ENCODE data around the gene APEX1.
"Not testable (repeated sequence)": the region's sequence is repeated elsewhere in the genome, so short reads cannot be mapped to it uniquely, and the experiment has no call there.

APEX1 gene

GRCh38 chr14:20472536-20473169 lies 17.6 kb downstream of the APEX1 start:
- no peak for DNase-seq (ENCODE audit: low spot score)

- no peak for DNase-seq (ENCODE audit: low spot score)
Measured at GRCh38 chr14:20476776-20477175, 21.8 kb downstream of the APEX1 start.

GRCh38 chr14:20477211-20477876 lies 22.3 kb downstream of the APEX1 start:
- no peak for DNase-seq (ENCODE audit: low spot score)

- no peak for DNase-seq (ENCODE audit: low spot score)
Measured at GRCh38 chr14:20478894-20479293, 23.9 kb downstream of the APEX1 start.

GRCh38 chr14:20482382-20482781 lies 27.4 kb downstream of the APEX1 start:
- DNase-seq (ENCODE audit: low spot score): no peak

- DNase-seq (ENCODE audit: low spot score): no peak
Measured at GRCh38 chr14:20485900-20486299, 30.9 kb downstream of the APEX1 start.

- DNase-seq (ENCODE audit: low spot score): no peak
Measured at GRCh38 chr14:20486684-20487395, 31.8 kb downstream of the APEX1 start.

GRCh38 chr14:20487396-20487725 lies 32.3 kb downstream of the APEX1 start:
- no peak for DNase-seq (ENCODE audit: low spot score)

- DNase-seq (ENCODE audit: low spot score): no peak
Measured at GRCh38 chr14:20489093-20489994, 34.3 kb downstream of the APEX1 start.

GRCh38 chr14:20490563-20490962 lies 35.5 kb downstream of the APEX1 start:
- no peak for DNase-seq (ENCODE audit: low spot score)

GRCh38 chr14:20492486-20492885 lies 37.5 kb downstream of the APEX1 start:
- DNase-seq (ENCODE audit: low spot score): no peak

- DNase-seq (ENCODE audit: low spot score): no peak
Measured at GRCh38 chr14:20493634-20494033, 38.6 kb downstream of the APEX1 start.

GRCh38 chr14:20494935-20495766 lies 40.1 kb downstream of the APEX1 start:
- DNase-seq (ENCODE audit: low spot score): peak; percentile 32

- DNase-seq (ENCODE audit: low spot score): no peak
Measured at GRCh38 chr14:20498622-20499021, 43.6 kb downstream of the APEX1 start.

GRCh38 chr14:20499108-20499507 lies 44.1 kb downstream of the APEX1 start:
- no peak for DNase-seq (ENCODE audit: low spot score)

- DNase-seq (ENCODE audit: low spot score): no peak
Measured at GRCh38 chr14:20499881-20500280, 44.9 kb downstream of the APEX1 start.

- DNase-seq (ENCODE audit: low spot score): no peak
Measured at GRCh38 chr14:20501346-20501745, 46.3 kb downstream of the APEX1 start.

GRCh38 chr14:20503898-20504297 lies 48.9 kb downstream of the APEX1 start:
- no peak for DNase-seq (ENCODE audit: low spot score)

GRCh38 chr14:20506276-20506675 lies 51.2 kb downstream of the APEX1 start:
- not testable (repeated sequence) for DNase-seq (ENCODE audit: low spot score)

GRCh38 chr14:20506752-20507151 lies 51.7 kb downstream of the APEX1 start:
- DNase-seq (ENCODE audit: low spot score): not testable (repeated sequence)

Measured in AG08396 (cell line).